NB4 (cell line): ENCODE data around the gene DAAM1.

Source experiments
- CTCF ChIP-seq: IDR thresholded peaks from one replicate; pipeline ENCODE4 v1.5.1; 2012; ENCODE audit warnings: low read depth, low read length
- MAX ChIP-seq: IDR thresholded peaks from 2 replicates; pipeline ENCODE4 v1.6.1; 2011; ENCODE audit warnings: low read depth, low read length
- POLR2A ChIP-seq: IDR thresholded peaks from 2 replicates; pipeline ENCODE4 v1.6.1; 2011; ENCODE audit warnings: mild to moderate bottlenecking; ENCODE audit not compliant: insufficient read length; ENCODE audit errors: extremely low read depth

GRCh38 chr14:59318908-59319307 is 130.4 kb downstream of the DAAM1 start:
- TF ChIP-seq CTCF (no peak), MAX (no peak), POLR2A (no peak)
